ENCODE measurements around the gene VIPR1.

VIPR1 gene

DNA sequence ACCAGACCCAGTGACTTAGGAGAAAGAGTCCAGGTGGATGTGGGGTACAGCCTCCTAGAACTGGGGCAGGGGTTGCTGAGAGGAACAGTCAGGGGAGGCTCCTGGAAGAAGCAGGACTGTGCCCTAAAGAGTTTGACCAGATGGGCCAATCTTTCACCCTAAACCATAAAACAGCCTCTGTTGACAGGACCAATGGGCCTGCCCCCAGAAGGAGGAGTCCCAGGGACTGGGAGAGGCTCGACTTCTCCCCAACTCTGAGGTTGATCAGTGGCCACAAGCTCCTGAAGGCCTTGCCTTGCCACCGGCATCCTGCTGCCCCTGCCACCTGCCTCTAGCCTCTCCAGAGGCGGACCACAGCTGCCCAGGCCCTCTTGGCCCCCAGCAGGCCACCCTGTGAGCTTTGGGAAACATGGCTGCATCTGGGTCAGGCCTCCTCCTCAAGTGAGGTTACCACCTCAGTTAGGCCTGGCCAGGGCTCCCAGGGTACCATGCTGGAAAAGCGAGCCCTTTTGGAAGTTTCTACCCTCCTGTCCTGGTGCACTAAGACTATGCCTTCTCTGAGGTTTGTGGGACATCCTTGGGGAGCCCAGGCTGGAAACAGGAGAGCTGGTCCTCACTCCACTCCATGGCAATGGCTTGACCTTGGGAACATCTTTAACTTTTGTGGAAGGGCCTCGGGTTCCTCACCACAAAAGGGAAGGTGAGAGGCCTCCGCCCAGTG lies 2.8 kb downstream of the VIPR1 start:
- DNase-seq (ENCODE audit: low read depth in 1 of 2, low spot score in 1 of 2) = no peak
- Histone ChIP-seq H3K4me3 (replicated peaks; ENCODE audit: insufficient read depth, low read length) (no peak overlapping the region), H3K27ac (replicated peaks) (no peak overlapping the region), H3K27me3 (ENCODE audit: insufficient read depth, poor library complexity, severe bottlenecking) (peaks cover 26% of the 10 kb centered on the region)
- TF ChIP-seq, protein P1, sequence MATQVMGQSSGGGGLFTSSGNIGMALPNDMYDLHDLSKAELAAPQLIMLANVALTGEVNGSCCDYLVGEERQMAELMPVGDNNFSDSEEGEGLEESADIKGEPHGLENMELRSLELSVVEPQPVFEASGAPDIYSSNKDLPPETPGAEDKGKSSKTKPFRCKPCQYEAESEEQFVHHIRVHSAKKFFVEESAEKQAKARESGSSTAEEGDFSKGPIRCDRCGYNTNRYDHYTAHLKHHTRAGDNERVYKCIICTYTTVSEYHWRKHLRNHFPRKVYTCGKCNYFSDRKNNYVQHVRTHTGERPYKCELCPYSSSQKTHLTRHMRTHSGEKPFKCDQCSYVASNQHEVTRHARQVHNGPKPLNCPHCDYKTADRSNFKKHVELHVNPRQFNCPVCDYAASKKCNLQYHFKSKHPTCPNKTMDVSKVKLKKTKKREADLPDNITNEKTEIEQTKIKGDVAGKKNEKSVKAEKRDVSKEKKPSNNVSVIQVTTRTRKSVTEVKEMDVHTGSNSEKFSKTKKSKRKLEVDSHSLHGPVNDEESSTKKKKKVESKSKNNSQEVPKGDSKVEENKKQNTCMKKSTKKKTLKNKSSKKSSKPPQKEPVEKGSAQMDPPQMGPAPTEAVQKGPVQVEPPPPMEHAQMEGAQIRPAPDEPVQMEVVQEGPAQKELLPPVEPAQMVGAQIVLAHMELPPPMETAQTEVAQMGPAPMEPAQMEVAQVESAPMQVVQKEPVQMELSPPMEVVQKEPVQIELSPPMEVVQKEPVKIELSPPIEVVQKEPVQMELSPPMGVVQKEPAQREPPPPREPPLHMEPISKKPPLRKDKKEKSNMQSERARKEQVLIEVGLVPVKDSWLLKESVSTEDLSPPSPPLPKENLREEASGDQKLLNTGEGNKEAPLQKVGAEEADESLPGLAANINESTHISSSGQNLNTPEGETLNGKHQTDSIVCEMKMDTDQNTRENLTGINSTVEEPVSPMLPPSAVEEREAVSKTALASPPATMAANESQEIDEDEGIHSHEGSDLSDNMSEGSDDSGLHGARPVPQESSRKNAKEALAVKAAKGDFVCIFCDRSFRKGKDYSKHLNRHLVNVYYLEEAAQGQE (IDR thresholded peaks at IDR 0.05; ENCODE audit: insufficient replicate concordance, low read depth) = no peak
- no peak for TF ChIP-seq SPI1 (IDR thresholded peaks at IDR 0.05; ENCODE audit: borderline replicate concordance, low read depth)
- TF ChIP-seq GABPA (IDR thresholded peaks at IDR 0.05; ENCODE audit: low read depth) = no peak
- no peak for TF ChIP-seq POLR2AphosphoS5 (IDR thresholded peaks at IDR 0.05; ENCODE audit: low read depth)
- TF ChIP-seq, protein P2, sequence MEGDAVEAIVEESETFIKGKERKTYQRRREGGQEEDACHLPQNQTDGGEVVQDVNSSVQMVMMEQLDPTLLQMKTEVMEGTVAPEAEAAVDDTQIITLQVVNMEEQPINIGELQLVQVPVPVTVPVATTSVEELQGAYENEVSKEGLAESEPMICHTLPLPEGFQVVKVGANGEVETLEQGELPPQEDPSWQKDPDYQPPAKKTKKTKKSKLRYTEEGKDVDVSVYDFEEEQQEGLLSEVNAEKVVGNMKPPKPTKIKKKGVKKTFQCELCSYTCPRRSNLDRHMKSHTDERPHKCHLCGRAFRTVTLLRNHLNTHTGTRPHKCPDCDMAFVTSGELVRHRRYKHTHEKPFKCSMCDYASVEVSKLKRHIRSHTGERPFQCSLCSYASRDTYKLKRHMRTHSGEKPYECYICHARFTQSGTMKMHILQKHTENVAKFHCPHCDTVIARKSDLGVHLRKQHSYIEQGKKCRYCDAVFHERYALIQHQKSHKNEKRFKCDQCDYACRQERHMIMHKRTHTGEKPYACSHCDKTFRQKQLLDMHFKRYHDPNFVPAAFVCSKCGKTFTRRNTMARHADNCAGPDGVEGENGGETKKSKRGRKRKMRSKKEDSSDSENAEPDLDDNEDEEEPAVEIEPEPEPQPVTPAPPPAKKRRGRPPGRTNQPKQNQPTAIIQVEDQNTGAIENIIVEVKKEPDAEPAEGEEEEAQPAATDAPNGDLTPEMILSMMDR (IDR thresholded peaks at IDR 0.05; ENCODE audit: insufficient read depth, low read length) = no peak

GRCh38 chr3:42505849-42506410 lies 3.5 kb downstream of the VIPR1 start:
- H3K4me3 ChIP-seq (replicated peaks; ENCODE audit: insufficient read depth, low read length) = no peak overlapping the region
- no peak for TF ChIP-seq POLR2AphosphoS5 (IDR thresholded peaks at IDR 0.05; ENCODE audit: low read depth)
- TF ChIP-seq GABPA (IDR thresholded peaks at IDR 0.05; ENCODE audit: low read depth) = no peak
- DNase-seq (ENCODE audit: low read depth in 1 of 2, low spot score in 1 of 2) = no peak
- H3K27me3 ChIP-seq (ENCODE audit: insufficient read depth, poor library complexity, severe bottlenecking) = peaks cover 19% of the 10 kb centered on the region
- no peak overlapping the region for H3K27ac ChIP-seq (replicated peaks)

DNA sequence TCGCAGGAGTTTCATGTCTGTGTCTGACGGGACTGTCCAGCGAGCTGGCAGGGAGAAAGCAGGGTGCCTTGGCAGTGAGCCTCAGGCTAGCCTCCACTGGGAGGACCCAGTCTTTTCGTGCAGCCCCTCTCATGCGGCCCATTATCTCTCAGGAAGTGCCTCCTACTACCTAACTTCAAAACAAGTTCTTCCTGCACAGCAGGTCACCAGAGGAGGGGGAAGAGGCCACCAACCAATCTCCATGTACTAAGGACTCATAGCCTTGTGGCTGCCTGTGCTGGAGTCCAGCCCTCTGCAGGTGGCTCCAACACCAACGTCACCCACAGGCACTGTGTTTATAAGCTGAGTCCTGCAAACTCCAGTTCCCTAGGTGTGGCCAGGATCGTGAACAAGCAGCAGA lies 4.8 kb downstream of the VIPR1 start:
- no peak for DNase-seq (ENCODE audit: low read depth in 1 of 2, low spot score in 1 of 2)
- Histone ChIP-seq H3K27ac (replicated peaks) (no peak overlapping the region), H3K27me3 (ENCODE audit: insufficient read depth, poor library complexity, severe bottlenecking) (peaks cover 6% of the 10 kb centered on the region), H3K4me3 (replicated peaks; ENCODE audit: insufficient read depth, low read length) (no peak overlapping the region)
- TF ChIP-seq SPI1 (IDR thresholded peaks at IDR 0.05; ENCODE audit: borderline replicate concordance, low read depth) = no peak
- TF ChIP-seq, protein P2 (IDR thresholded peaks at IDR 0.05; ENCODE audit: insufficient read depth, low read length) = no peak
- TF ChIP-seq, protein P1 (IDR thresholded peaks at IDR 0.05; ENCODE audit: insufficient replicate concordance, low read depth) = no peak
- TF ChIP-seq GABPA (IDR thresholded peaks at IDR 0.05; ENCODE audit: low read depth) = no peak
- TF ChIP-seq POLR2AphosphoS5 (IDR thresholded peaks at IDR 0.05; ENCODE audit: low read depth) = no peak

GRCh38 chr3:42507761-42508335 lies 5.4 kb downstream of the VIPR1 start:
- no peak overlapping the region for H3K4me3 ChIP-seq (replicated peaks; ENCODE audit: insufficient read depth, low read length)
- H3K27me3 ChIP-seq (ENCODE audit: insufficient read depth, poor library complexity, severe bottlenecking) = peaks cover 3% of the 10 kb centered on the region
- DNase-seq (ENCODE audit: low read depth in 1 of 2, low spot score in 1 of 2) = no peak
- TF ChIP-seq SPI1 (IDR thresholded peaks at IDR 0.05; ENCODE audit: borderline replicate concordance, low read depth) = peak; percentile 71
- TF ChIP-seq, protein P2 (IDR thresholded peaks at IDR 0.05; ENCODE audit: insufficient read depth, low read length) = no peak
- TF ChIP-seq, protein P1 (IDR thresholded peaks at IDR 0.05; ENCODE audit: insufficient replicate concordance, low read depth) = no peak
- TF ChIP-seq GABPA (IDR thresholded peaks at IDR 0.05; ENCODE audit: low read depth) = no peak
- H3K27ac ChIP-seq (replicated peaks) = no peak overlapping the region
